NOMO-1 (cell line): ENCODE results near the gene MAPRE2.
"Not testable (repeated sequence)": the region's sequence is repeated elsewhere in the genome, so short reads cannot be mapped to it uniquely, and the experiment has no call there.

Experiments
- DNase-seq, 2 experiments: peaks; one replicate each; lab custom pipeline; 2025; ENCODE audit not compliant: unreplicated experiment in 2 of 2; lab: John Stamatoyannopoulos, UW

Gene MAPRE2

GRCh38 chr18:35089382-35089781, 48.2 kb downstream of the MAPRE2 start:
- no peak for DNase-seq

- no peak for DNase-seq
These were observed 48.8 kb downstream of the MAPRE2 start for GRCh38 chr18:35089891-35090550.

DNA sequence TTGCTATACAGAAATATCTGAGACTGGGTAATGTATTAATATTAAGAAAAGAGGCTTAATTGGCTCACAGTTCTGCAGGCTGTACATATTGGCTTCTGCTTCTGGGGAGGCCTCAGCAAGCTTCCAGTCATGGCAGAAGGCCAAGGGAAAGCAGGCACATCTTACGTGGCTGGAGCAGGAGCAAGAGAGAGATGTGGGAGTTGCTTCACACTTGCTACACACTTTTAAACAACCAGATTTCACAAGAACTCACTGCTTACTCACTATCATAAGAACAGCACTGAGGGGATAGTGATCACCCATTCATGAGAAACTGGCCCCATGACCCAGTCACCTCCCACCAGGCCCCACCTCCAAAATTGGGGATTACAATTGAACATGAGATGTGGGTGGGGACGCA, 50.6 kb downstream of the MAPRE2 start:
- no peak for DNase-seq

DNA sequence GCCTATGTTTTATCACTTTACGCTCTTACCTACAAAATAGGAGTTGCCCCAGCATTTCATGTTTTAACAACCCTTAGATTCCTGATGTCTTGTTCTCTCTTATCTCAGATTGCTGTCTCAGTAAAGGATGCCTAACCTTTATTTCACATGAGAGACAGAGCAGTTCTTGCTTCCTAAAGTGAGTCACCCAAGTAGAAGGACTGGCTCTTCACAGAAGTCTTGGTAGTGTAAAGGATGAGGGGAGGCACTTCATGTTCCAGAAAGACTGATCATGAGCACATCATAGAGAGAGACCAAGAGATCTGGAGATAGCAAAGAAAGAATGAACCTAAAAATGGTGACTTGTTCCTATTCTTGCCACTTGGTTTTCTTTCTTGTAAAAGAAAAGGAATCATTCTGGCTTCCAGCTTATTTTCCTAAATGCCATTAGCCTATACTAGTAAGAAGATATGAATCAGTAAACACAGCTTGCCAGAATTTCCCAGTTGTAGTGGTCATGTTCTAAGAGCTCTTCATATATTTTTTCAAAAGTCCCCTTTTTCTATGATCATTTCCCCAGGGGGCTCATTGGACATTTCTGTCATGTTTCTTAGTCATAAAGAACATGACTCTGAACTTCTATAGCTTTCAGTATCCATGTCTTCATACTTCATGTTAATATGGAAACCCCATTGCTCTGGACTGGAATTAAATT, 54.9 kb downstream of the MAPRE2 start:
- DNase-seq, result no peak

DNA sequence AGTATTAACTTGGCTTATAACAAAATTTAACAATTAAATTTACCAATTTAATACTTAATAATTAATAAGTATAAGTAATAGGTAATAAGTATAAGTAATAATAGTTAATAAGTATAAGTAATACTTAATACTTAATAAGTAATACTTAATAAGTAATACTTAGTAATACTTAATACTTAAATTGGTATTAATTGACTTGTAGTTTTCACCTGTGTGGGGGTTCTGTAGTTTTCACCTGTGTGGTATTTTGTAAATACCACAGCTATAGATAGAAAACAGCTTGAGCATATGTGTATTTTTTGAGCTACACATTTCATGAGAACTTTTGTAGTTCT, 55.4 kb downstream of the MAPRE2 start:
- DNase-seq, result no peak

GRCh38 chr18:35097195-35097594, 56.0 kb downstream of the MAPRE2 start:
- DNase-seq, result no peak

- DNase-seq, result no peak
These were observed 56.5 kb downstream of the MAPRE2 start for GRCh38 chr18:35097763-35098162.

GRCh38 chr18:35099911-35100310, 58.7 kb downstream of the MAPRE2 start:
- no peak for DNase-seq

GRCh38 chr18:35104391-35105051, 63.3 kb downstream of the MAPRE2 start:
- no peak for DNase-seq

DNA sequence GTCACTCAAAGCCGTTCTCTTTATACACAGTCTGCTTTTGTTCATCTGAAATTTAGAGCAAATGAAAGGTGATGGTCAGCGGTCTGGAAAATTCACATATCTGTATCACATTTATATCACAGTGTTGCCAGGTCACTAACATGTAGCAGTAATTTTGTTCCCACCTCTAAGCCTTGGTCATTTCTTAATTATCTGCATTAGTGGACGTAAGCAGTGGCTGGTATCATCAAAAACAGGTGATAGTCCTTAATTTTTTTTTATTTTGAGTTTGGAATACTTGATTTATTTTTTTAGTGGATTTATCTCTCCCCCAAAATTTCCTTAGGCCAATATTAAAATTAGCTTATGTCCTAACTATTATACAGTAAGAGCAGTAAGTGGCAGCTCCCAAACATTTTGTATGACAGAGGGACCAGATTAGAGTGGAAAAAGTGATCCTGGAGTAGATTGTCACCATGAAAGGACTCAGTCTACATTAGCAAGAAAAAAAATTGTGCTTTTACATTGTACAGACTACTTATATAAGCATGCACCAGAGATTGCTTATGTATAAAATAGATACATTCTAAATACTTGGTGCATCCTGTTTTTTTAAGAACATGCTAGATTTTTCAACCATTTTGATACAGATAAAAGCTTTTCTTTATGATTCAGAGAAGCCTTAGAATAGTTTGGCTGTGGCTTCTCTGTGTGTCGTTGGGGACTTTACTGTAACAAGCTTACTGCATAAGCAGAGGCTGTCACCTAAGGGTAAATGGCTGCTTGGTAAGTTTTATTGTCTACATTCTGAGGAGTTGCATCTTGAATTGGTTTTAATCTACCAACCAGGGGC, 65.0 kb downstream of the MAPRE2 start:
- no peak for DNase-seq

DNA sequence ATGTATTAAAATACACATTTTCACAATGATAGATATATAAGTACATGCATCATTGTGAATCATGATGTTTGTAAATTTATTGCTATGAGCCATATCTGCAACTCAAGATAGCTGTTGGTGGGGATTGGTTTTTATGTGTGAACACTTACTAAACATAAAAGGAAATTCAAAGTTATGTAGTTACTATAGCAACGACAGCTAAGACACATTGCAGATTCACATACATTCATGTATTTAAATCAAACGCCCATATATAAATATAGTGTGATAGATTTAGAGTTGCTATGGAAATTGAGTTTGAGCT, 65.6 kb downstream of the MAPRE2 start:
- DNase-seq, result no peak

- DNase-seq, result no peak
These were observed 66.0 kb downstream of the MAPRE2 start for GRCh38 chr18:35107216-35107615.

DNA sequence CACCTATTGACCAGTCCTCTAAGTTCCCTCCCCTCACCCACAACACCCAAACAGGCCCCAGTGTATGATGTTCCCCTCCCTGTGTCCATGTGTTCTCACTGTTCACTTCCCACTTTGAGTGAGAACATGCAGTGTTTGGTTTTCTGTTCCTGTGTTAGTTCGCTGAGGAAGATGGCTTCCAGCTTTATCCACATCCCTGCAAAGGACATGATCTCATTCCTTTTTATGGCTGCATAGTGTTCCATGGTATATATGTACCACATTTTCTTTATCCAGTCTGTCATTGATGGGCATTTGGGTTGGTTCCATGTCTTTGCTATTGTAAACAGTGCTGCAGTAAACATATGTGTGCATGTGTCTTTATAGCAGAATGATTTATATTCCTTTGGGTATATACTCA, 66.9 kb downstream of the MAPRE2 start:
- not testable (repeated sequence) for DNase-seq

GRCh38 chr18:35110059-35110458, 68.8 kb downstream of the MAPRE2 start:
- DNase-seq, result no peak

- DNase-seq, result no peak
These were observed 69.6 kb downstream of the MAPRE2 start for GRCh38 chr18:35110554-35111485.

DNA sequence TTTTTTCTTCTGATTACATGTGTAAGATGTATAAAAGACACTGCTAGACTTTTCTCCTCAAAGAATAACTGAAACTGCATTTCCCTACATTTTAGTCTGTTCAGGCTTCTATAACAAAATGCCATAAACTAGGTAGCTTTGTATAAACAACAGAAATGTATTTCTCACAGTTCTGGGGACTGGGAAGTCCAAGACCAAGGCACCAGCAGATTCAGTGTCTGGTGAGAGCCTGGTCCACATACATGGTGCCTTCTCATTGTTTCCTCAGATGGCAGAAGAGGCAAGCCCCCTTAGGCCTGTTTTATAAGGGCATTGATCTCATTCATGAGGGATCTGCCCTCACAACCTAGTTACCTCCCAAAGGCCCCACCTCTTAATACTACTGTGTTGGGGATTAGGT, 71.5 kb downstream of the MAPRE2 start:
- no peak for DNase-seq

GRCh38 chr18:35114305-35114704, 73.1 kb downstream of the MAPRE2 start:
- peak; percentile 14 to 23 for DNase-seq

GRCh38 chr18:35116784-35117318, 75.6 kb downstream of the MAPRE2 start:
- no peak for DNase-seq

DNA sequence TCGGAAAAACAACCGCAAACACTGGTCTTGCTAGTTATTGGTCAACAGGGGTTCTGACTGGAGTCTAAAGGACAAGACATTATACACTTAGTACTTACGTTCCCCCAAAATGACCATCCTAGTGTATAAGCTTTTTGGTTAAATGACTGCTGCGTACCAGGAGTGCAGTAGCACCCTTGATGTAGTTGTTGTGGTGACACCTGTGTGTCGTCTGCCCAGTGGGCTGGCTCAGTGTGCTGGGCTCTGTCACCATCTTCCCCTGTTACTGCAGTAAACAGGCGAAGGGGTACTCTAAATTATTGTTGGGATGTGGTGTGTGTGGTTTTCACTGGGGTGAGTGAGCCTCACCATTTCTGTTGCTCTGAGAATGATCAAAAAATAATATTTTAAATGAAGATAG, 76.2 kb downstream of the MAPRE2 start:
- no peak for DNase-seq

DNA sequence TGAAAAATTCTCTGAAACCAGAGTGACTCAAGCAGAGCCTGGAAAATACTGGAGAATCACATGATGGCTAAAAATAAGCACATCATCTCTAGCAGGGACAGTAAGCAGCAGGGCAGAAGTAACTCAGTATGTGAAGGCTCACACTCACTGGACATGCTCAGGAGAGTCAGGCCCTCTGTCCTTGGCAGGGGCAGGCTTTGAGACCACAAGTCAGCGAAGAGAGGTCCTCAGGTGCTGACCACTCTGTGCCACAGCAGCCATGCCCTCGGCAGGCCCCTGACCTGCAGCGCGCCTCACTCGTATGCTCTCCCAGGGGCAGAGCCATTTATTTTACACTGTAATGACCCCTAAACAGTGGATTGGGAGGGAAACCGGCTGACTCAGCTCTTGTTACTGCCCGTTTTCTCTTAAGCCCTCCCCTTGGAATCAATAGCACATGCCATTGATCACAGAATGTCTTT, 76.8 kb downstream of the MAPRE2 start:
- DNase-seq, result no peak
